ENCODE results near the gene FBXW5. TPM values are rescaled to one million over a fixed set of nuclear protein-coding genes. Genes with fewer than 3 reads are reported as not detected.

FBXW5 gene
- total RNA-seq, 1 experiment from 2014 or later: 72.6 TPM

DNA sequence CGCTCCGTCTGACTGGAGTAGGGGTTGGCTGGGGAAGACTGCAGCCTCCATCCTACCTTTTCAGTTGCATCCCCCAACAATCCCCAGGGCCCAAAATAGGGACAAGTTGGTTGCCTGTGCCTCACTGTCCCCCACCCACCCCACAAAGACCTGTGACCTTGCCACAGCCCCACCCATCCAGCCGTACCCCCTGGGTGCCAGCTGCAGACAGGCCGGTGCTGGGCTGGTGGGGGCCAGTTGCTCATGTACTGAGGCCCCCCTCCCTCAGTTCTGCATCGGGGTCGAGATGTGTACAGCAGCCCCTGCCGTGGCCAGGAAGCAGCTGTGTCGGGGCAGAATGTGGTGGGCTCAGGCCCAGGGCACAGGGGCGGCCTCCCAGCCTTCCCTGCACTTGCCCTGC is 38.6 kb upstream of the FBXW5 start:
- Histone ChIP-seq H3K9me3 (ENCODE audit: control insufficient read depth, insufficient read depth, low read depth, low read length) (no peaks in the 10 kb centered on the region), H3K4me3 (ENCODE audit: low read depth in 2 of 2, low read length in 2 of 2) (no peak overlapping the region), H3K36me3 (ENCODE audit: control insufficient read depth, insufficient read depth, low read length) (no peaks in the 10 kb centered on the region), H3K27ac (ENCODE audit: low read length) (no peak overlapping the region), H3K27me3 (ENCODE audit: control insufficient read depth, insufficient read depth, low read length) (no peaks in the 10 kb centered on the region), H3K4me1 (ENCODE audit: control insufficient read depth, insufficient read depth, low read length) (no peaks in the 10 kb centered on the region)
- DNase-seq (ENCODE audit: low read depth, low spot score) (no peak), ATAC-seq (no peak)
- TF ChIP-seq TCF7L2 (IDR thresholded peaks at IDR 0.05; ENCODE audit: low read depth, low read length) (no peak), POLR2AphosphoS5 (IDR thresholded peaks at IDR 0.05; ENCODE audit: low read depth, low read length) (no peak), SIN3A (IDR thresholded peaks at IDR 0.05; ENCODE audit: borderline replicate concordance, insufficient read depth, low read depth, low read length) (no peak)
- TF ChIP-seq, protein P1, sequence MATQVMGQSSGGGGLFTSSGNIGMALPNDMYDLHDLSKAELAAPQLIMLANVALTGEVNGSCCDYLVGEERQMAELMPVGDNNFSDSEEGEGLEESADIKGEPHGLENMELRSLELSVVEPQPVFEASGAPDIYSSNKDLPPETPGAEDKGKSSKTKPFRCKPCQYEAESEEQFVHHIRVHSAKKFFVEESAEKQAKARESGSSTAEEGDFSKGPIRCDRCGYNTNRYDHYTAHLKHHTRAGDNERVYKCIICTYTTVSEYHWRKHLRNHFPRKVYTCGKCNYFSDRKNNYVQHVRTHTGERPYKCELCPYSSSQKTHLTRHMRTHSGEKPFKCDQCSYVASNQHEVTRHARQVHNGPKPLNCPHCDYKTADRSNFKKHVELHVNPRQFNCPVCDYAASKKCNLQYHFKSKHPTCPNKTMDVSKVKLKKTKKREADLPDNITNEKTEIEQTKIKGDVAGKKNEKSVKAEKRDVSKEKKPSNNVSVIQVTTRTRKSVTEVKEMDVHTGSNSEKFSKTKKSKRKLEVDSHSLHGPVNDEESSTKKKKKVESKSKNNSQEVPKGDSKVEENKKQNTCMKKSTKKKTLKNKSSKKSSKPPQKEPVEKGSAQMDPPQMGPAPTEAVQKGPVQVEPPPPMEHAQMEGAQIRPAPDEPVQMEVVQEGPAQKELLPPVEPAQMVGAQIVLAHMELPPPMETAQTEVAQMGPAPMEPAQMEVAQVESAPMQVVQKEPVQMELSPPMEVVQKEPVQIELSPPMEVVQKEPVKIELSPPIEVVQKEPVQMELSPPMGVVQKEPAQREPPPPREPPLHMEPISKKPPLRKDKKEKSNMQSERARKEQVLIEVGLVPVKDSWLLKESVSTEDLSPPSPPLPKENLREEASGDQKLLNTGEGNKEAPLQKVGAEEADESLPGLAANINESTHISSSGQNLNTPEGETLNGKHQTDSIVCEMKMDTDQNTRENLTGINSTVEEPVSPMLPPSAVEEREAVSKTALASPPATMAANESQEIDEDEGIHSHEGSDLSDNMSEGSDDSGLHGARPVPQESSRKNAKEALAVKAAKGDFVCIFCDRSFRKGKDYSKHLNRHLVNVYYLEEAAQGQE (IDR thresholded peaks at IDR 0.05; ENCODE audit: insufficient read depth in 1 of 2, low read depth in 2 of 2, low read length in 1 of 2): no peak
- TF ChIP-seq, protein P2, sequence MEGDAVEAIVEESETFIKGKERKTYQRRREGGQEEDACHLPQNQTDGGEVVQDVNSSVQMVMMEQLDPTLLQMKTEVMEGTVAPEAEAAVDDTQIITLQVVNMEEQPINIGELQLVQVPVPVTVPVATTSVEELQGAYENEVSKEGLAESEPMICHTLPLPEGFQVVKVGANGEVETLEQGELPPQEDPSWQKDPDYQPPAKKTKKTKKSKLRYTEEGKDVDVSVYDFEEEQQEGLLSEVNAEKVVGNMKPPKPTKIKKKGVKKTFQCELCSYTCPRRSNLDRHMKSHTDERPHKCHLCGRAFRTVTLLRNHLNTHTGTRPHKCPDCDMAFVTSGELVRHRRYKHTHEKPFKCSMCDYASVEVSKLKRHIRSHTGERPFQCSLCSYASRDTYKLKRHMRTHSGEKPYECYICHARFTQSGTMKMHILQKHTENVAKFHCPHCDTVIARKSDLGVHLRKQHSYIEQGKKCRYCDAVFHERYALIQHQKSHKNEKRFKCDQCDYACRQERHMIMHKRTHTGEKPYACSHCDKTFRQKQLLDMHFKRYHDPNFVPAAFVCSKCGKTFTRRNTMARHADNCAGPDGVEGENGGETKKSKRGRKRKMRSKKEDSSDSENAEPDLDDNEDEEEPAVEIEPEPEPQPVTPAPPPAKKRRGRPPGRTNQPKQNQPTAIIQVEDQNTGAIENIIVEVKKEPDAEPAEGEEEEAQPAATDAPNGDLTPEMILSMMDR (IDR thresholded peaks at IDR 0.05): no peak
- BruUV-seq (replicated peaks): no TSS peak
- ChIA-PET CTCF (no interaction called here), POLR2A (no interaction called here)
- intact Hi-C loops (cut with micrococcal nuclease; ENCODE audit: unreplicated experiment): no loop called here
- in situ Hi-C loops (cut with HindIII; ENCODE audit: low pct_unique_long_range_greater_than_20kb, low sequenced_read_pairs): no loop called here

DNA sequence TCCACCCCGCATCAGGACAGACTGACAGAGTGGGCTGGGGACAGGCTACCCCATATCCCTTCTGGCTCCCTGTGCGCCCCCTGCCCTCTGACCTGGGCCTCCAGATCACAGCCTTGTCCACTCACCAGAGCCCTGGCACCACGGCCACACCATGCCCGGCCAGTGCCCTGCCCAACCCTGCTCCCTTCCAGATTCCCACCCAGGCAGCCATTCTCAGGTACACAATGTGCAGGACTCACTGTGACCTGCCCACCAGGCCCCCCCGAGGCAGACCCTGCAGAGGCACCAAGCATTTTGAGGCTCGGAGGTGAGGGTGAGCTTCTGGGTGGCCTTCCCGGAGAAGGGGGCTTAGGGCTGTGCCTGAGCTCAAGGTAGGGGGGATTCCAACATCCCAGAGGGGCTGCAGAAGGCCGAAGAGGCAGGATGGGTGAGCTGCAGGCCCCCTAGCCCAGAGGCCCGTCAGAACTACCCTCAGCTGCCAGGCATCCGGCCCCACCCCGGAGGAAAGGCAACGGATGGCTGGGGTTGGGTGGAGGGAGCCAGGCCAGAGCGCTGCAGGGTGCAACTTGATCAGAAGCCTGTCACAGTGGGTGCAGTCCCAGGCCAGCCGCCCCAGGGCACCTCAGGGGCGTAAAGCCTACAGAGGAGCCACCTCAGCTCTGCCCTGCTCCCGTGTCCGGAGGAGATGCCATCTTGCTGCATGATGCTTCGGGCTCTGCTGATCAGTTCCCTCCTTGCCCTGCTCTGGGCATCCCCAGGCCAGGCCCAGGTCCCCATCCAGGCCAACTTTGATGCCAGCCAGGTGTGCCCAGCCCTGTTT is 37.9 kb upstream of the FBXW5 start, which contains the start of gene LCNL1:
LCNL1 (plus strand) TSS at position 762 of the 820 bp plus-strand sequence. CDS start 594 bp downstream, outside the sequence.
- DNase-seq (ENCODE audit: low read depth, low spot score): no peak

More for the DNA sequence above, 37.9 kb upstream of the FBXW5 start, which contains the start of gene LCNL1:
- in situ Hi-C loops (cut with HindIII; ENCODE audit: low pct_unique_long_range_greater_than_20kb, low sequenced_read_pairs) (no loop called here), intact Hi-C loops (cut with micrococcal nuclease; ENCODE audit: unreplicated experiment) (no loop called here)
- no peaks in the 10 kb centered on the region for H3K27me3 ChIP-seq (ENCODE audit: control insufficient read depth, insufficient read depth, low read length)
- H3K36me3 ChIP-seq (ENCODE audit: control insufficient read depth, insufficient read depth, low read length): no peaks in the 10 kb centered on the region
- no peak for ATAC-seq
- no TSS peak for BruUV-seq (replicated peaks)
- no peak for TF ChIP-seq SIN3A (IDR thresholded peaks at IDR 0.05; ENCODE audit: borderline replicate concordance, insufficient read depth, low read depth, low read length)
- TF ChIP-seq, protein P1 (IDR thresholded peaks at IDR 0.05; ENCODE audit: insufficient read depth in 1 of 2, low read depth in 2 of 2, low read length in 1 of 2): no peak
- TF ChIP-seq POLR2AphosphoS5 (IDR thresholded peaks at IDR 0.05; ENCODE audit: low read depth, low read length): no peak
- TF ChIP-seq TCF7L2 (IDR thresholded peaks at IDR 0.05; ENCODE audit: low read depth, low read length): no peak
- TF ChIP-seq, protein P2 (IDR thresholded peaks at IDR 0.05): no peak
- H3K4me1 ChIP-seq (ENCODE audit: control insufficient read depth, insufficient read depth, low read length): no peaks in the 10 kb centered on the region
- ChIA-PET CTCF (interaction anchor here (0.7 kb wide), 1 partner anchor 104 kb away, joined by 5 read pairs; the partner anchor contains the start of gene MAN1B1), POLR2A (interaction anchor here (0.6 kb wide), 1 partner anchor 241 kb away, joined by 12 read pairs; no protein-coding TSS in a partner anchor)
- no peak within 1 kb of the TSS for H3K27ac ChIP-seq (ENCODE audit: low read length)
- no peaks in the 10 kb centered on the region for H3K9me3 ChIP-seq (ENCODE audit: control insufficient read depth, insufficient read depth, low read depth, low read length)
- H3K4me3 ChIP-seq (ENCODE audit: low read depth in 2 of 2, low read length in 2 of 2): no peak within 1 kb of the TSS
